Spleen (tissue), 7 donors: Measurements from ENCODE around the gene DNM1.

Experiments
- CTCF ChIP-seq, 11 experiments: fragments of 200-600 bp in 7 of 11; fragments of 450-650 bp in 4 of 11; sonication (generic) in 4 of 11; IDR thresholded peaks in 8 of 11; conservative IDR thresholded peaks in 3 of 11; 1 replicate in 7 of 11; 2 replicates in 4 of 11; pipeline versions ENCODE4 v1.4.0 to v1.8.0; 2016 to 2021; ENCODE audit warnings: antibody characterized with exemption in 11 of 11, inconsistent platforms in 4 of 11, mild to moderate bottlenecking in 1 of 11
- POLR2A ChIP-seq, 3 donors: fragments of 450-650 bp; IDR thresholded peaks; one replicate each; pipeline ENCODE4 v1.5.1; 2017; ENCODE audit warnings: antibody characterized with exemption in 3 of 3, mild to moderate bottlenecking in 1 of 3
- POLR2AphosphoS5 ChIP-seq, 3 donors: sonication (generic); formaldehyde crosslinking; IDR thresholded peaks; one replicate each; pipeline ENCODE4 v1.5.1; 2017; ENCODE audit warnings: antibody characterized with exemption in 3 of 3
- donor health status: DM: no; HTN: no; CAD: no; lungs with moderate emphysema.
- donor health status: DM: no; HTN: no; CAD: no.
- donor health status: DM: no; HTN: no; CAD: no.

GRCh38 chr9:128219831-128220230, 16.7 kb downstream of the DNM1 start:
- TF ChIP-seq CTCF (IDR thresholded peaks at IDR 0.05 in 8 of 11, conservative IDR thresholded peaks at IDR 0.05 in 3 of 11) (no peak), POLR2AphosphoS5 (IDR thresholded peaks at IDR 0.05) (no peak), POLR2A (IDR thresholded peaks at IDR 0.05) (no peak)
